ENCODE data around the gene PLEKHA5.
"Not testable (repeated sequence)": the region's sequence is repeated elsewhere in the genome, so short reads cannot be mapped to it uniquely, and the experiment has no call there.

PLEKHA5 gene

DNA sequence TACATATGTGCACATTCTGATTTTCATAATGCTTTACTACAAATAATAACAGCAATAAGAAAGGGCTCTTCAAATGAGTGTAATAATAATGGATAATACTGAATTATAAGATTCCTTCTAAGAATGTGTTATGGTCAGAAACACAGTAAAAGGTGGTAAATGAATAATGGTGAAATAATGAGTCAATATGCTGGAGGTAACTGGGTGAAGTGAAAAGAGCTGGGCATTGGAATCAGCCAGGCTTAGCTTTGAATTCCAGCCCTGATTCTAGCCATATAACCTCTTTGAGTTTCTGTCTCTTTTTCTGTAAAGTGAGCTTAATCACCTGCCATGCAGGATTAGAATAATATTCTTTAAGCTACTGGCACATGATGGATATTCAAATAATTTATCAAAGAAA lies 39.1 kb downstream of the PLEKHA5 start:
- no peak for DNase-seq

DNA sequence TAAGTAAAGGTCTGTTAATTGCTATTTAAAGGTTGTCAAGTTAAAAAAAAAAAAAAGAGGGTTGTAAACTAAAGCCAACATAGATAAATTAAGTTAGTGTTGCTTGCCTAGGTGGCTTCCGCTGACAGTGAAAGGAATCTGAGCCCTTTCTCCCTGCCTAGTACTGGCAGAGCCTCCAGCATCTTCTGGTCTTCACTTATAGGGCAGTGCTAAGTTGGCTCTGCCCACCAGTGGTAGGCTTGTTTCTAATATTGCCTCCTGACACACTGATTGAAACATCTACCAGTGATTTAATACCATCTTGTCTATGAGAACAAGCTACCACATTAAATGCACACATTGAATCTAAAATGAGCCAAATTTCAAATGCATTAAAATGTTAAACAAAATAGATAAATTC lies 39.7 kb downstream of the PLEKHA5 start:
- no peak for DNase-seq

DNA sequence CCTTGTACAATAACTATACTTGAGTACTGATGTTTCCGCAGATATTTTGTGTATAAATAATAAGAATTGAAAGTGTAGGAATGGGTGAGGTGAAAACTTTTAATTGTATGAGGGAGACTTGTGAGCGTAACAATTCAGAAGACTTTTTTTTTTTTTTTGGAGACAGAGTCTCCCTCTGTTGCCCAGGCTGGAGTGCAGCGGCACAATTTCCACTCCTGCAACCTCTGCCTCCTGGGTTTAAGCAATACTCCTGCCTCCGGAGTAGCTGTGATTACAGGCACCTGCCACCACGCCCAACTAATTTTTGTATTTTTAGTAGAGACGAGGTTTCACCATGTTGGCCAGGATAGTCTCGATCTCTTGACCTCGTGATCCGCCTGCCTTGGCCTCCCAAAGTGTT lies 40.8 kb downstream of the PLEKHA5 start:
- DNase-seq: not testable (repeated sequence)

DNA sequence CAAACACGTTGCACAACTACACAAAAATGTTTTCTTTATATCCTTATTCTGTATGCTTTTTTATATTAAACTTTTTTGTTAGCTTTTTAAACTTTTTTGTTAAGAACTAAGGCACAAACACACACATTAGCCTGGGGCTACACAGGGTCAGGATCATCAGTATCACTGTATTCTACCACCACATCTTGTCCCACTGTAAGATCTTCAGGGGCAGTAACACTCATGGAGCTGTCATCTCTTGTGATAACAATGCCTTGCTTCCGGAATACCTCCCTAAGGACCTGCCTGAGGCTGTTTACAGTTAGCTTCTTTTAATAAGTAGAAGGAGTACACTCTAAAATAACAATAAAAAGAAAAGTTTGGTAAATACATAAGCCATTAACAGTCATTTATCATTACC lies 42.2 kb downstream of the PLEKHA5 start:
- no peak for DNase-seq

DNA sequence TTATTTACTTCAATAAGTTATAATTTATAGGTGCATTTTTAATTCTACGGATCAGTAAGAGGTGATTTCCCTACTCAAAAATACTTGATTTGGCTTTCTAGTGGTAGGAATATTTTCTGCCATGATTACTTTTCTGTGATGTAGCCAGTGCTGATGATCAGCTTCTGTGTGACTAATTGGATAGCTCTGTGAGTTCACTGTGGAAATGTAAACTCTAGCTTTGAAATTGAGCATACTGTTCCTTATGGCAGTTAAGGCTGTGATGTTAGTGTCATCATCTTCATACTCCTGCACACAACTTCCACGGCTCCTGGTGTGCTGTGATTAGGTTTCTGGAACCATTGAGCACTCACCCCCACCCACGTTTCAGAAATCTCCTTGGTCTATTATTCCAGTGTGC lies 48.2 kb downstream of the PLEKHA5 start:
- no peak for DNase-seq

DNA sequence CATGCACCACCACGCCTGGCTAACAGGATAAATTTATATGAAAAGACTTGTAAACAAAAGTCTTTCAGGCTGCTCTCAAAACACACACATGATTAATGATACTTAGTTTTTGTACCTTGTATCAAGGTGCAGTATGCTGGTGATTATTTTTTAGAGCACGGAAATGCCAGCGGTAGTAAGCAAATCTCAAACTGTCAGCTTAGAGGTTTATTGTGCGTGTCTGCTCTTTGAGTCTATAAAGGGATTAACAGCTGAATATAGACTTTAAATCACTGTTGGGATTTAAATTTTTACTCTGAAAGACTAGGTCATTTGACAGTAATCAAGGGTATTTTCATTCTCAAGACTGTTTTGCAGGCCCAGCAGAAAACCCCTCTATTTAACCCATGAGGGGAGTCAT lies 50.5 kb downstream of the PLEKHA5 start:
- no peak for DNase-seq

DNA sequence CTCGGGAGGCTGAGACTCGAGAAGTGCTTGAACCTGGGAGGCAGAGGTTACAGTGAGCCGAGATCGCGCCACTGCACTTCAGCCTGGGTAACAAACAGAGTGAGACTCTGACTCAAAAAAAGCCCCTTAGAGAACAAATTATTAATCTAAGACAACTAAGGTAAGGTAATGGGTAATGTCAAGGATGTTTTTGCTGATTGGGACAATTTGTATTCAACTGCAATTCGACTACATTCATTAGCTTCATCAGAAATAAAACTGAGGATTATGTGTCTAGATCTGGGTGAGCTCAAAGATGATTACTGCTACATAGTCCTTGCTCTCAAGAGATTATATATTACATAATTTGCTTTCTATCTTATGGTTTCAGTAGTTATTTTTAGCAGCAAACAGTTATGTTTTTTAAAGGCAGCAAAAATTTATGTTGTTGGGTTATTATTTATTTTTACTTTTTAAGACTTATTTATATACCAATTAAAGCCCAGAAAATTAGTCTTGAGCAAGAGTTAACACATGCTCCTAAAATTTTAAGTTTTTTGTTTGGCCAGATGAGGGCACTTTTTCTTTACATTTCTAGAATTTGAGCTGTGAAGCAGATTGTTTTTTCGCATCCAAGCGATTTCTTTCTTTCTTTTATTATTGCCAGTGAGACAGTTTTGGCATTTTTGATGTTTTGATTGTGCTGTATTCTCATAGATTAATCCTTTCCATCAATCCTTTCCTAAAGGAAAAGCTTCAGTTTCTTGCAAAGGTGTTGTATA lies 52.3 kb downstream of the PLEKHA5 start:
- no peak for DNase-seq

DNA sequence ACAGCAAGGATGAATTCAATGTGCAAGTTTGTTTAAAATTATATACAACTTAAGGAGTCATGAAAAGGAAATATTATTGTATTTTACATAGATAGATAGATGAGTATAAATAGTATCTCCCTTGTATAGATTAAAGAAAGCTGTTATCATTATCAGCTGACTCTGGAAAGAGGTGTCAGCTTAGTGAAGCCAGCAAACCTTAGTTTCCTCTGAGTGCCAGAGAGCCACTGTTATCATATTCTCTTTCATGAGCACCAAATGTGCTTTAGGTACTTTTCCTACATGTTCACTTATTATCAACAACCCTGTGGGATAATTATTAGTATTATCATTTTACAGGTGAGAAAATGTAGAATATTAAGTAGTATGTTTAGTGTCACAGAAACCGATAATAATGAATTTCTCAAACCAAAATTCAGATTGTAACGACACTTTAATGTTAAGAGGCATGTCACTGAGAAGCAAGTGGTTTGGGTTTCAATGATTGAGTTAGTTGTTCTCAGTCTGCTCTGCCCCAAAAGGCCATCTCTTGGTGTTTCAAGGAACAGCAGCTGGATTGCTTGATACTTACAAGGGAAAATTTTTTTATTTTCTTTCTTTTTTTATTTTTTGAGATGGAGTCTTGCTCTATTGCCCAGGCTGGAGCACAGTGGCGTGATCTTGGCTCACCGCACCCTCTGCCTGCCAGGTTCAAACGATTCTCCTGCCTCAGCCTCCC lies 53.7 kb downstream of the PLEKHA5 start:
- no peak for DNase-seq

DNA sequence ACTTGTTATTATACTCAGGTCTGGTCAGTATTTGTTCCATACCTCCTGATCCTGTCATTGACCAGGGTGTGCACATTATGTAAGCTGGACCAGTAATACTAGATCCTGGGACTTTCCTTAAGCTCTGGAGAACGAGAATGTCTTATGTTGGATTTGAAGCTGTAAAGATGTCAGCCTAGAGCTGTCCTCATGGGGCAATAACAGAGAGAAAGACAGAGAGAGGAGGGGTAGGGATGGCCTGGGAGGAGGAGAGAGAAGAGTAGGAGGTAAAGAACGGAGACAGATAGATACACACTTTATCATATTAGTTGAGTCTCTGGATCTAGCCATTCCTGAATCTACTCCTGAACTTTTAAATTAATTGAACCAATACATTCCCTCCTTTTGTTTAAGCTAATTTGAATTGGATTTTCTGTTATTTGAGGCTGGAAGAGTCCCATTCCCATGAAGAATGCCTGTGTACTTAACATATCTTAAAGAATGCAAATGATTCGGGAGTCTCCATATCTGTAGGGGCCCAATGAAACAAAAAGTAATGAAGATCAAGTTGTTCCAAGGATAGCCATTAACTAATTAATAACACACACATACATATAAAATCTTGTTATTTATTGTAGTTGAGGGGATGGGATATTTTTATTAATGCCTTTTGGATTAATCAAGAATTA lies 55.9 kb downstream of the PLEKHA5 start:
- no peak for DNase-seq

DNA sequence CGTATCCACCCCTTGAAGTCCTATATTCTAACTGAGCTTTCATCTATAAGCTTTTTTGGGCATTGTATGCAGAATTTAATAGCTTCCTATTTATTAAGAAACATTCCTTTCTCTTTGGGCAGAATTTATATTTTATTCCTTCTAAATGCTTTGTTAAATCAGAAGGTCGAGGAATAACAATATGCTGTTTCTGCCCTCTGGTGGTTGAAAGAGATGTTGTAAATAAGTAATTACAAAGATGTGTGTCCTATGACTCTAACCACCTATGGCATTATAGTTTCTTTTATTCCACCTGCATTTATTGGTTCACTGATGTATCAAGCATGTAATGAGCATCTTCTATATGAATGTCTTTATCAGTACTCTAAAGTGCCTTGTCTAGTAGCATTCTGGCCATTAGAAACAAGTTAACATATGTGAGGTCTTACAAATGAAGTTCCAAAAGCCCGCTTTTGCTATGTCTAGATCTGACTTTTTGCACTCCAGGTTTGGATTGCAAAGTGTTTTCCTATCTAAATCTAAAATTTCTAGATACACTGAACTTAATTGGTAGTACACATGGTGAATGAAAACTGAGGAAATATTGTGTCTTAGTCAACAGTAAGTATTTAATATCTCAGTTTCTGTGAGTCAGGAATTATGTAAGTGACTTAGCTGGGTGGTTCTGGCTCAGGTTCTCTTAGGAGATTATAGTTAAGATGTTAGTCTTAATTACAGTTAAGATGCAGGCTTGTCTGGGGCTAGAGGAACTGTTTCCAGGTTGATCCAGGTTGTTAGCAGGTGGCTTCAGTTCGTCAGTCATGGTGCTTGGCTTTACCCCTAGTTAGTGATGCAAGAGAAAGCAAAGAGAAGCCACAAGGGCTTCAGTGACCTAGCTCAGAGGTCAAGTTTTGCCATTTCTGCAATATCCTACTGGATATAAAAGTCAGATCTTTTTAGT lies 57.5 kb downstream of the PLEKHA5 start:
- peak; percentile 16 for DNase-seq

DNA sequence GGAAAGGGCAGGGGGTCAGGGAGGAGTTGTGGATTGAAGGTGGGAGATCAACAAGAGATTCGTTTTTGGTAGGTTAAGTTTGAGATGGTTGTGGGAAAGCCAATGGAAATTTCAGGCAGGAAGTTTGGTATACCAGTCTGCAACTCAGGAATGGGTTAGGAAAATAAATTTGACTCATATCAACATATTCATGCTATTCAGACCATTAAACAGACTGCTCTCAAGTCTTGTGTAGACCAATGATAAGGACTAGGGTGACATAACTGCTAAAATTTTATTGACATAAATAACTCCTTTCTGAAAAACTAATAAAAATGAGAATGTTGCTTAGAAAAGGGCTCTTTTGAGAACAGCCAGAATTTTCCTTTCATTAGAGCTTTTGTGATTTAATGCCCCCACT lies 60.0 kb downstream of the PLEKHA5 start:
- DNase-seq: no peak

DNA sequence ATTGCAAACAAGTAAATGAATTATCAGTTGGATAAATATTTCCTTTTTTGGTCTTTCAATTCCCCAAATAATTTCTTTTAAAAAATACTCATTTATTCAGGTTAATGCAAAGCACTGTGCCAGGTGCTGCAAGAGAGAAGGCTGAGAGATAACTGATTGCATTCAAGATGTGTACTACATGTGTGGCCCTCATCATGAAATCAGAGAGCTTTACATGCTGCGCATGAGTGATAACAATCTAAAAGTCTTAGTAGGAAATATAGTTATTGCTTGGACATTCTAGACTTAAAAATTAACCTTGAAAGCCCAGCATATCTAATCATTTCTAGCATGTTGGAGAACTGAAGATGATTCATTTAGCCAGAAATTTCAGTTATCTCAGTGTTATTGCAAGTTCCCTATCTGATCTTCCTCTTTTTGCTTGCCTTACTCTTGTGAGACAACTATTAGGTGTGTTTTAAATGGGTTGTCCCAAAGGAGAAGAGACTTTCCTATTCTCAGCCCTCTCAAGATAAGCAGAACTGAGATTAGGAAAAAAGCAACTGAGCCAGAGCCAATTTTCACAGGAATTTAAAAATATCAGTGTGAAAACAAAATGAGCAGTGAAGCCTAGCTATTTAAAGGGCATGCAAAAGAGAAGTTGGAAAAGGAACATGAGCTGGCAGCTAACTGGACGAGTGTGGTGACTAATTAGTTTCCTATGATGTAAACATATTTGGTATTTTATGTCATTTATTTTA lies 60.9 kb downstream of the PLEKHA5 start:
- no peak for DNase-seq

DNA sequence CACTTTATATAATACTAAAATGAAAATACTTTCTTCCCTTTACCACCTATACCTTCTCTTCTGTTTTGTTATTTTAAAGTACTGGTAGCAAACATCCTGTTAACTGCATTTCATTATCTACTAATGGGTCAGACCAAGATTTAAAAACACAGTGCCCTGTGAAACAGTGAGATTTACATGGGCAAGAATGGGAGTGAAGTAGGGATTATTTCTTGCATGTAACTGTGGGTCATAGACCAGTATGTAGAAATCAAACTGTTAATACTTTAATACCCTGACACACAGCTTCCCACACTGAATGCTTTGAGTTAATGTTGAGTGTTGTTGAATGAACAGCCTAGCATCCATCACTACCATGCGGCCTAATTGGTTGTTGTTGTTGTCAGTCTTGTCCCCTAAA lies 61.6 kb downstream of the PLEKHA5 start:
- DNase-seq: no peak

DNA sequence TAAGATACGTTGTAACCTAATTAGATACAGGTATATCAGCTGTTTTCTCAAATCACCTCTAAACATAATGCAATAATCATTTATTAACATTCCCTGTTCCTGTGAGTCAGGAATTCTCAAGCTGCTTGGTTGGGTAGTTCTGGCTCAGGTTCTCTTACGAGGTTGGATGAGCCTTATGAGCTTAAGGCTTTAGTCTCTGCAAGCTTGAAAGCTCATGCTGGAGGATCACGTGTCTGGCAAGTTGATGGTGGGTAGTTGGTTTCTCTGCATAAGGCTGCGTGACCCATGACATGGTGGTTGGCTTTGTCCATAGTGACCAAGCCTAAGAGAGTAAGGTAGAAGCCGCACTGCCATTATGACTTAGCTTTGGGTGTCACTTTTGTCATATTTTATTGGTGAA lies 62.0 kb downstream of the PLEKHA5 start:
- no peak for DNase-seq

DNA sequence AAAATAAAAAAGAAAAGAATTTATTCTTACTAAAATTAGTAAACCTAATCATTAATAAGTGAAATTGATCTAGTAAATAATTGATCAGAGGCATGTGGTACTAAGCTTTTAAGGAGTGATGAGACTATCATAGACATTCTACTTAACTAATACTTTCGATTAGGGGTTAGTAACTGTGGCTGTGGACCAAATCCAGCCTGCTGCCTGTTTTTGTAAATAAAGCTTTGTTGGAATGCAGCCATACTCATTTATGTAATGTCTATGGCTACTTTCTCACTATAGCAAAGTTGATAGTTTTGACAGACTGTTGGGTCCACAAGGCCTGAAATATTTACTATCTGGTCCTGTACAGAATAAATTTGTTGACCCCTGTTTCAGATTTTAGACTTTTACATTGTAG lies 63.2 kb downstream of the PLEKHA5 start:
- peak; percentile 19 for DNase-seq

DNA sequence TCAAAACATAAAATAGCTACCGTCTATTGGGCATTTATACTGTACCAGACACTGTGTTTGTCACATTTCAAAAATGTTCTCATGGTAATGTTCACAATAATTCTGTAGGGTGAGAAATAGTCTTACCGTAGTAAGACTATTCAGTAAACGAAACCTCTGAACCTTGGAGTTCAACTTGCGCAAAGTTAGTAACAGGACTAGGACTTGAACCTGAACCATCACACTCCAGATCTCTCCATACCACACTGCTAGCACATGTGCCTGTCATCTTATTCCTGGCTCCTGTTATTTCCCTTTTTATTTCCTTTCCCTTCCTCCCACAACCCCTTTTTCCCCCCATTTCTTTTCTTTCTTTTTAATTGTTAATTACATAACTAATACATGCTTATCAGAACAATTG lies 65.4 kb downstream of the PLEKHA5 start:
- DNase-seq: no peak

DNA sequence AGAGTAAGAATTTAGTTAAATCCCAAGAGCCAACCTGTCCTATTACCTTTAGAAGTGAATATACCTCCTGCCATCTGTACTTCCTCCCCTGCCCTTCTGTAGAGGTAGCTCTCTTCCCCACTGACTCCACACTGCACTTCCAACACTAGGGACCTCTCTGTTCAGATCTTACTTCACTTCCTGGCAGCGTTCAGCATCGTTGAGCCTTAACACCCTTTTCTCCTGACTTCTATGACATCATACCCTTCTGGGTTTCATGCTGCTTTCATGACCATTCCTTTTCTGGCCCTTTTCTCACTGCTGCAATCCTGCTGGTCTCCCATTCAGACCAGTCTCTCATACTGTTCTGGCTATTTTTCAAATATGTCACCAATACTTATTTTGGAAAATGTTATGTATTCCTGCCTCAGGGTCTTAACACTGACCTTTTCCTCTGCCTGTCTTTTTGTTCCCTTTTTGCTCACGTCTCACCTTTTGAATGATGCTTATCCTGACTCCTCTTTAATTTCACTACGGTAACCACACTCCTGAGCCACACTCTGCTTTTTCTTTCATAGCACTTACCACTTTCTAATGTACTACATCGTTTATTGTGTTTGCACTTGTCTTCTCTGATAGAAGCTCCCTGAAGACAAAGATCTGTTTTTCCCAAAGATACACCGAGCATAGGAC lies 67.6 kb downstream of the PLEKHA5 start:
- DNase-seq: peak; percentile 26

DNA sequence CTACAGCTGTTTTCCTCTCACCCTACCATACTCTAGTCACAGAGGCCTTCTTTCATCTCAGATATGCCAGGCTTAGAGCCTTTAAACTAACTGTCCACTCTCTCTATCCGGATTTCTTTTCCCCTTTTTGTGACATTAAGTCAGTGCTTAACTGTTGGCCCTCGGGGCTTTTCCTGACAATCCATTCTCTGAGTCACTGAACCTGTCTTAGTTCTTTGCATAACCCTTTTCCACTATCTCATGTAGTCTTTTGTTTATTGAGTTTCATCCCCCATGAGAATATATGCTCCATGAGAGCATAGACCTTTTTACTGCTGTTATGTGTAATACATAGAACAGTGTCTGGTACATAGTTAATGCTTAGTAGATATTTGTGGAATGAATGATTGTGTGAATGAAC lies 68.7 kb downstream of the PLEKHA5 start:
- no peak for DNase-seq

DNA sequence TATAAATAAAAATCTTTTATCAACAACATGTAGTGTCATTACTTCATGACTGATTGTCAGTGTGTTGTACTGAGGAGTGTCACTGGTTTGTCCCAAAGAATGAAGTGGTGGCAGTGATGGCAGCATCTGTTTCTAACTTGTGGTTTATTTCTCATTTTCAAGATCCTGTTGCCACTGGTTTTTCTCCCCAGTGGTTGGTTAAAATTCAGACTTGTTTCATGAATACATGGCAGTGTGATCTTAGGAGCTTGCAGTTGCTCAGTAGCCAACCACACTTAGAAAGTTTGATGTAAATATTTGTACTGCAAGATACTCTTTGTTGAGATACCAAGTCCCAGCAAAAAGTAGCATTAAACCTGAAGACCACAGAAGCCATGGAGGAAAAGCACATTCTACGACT lies 69.8 kb downstream of the PLEKHA5 start:
- no peak for DNase-seq

DNA sequence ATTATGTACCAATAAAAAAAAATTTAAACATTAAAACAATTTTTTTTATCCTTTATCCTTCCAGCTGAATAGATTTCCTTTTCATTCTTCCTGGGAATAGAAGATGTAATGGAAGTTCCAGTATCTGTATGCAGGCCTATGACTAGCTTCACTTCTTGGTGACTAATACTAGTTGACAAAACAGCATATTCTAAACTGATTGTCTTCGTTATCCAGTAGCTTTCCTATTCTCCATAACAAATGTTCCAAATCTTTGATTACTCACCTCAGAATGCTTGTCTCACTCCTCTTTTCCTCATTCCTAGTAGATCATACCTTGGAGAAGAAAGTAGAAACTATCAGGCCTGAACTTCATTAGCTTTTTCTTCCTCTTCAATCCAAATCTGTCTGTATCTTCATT lies 70.7 kb downstream of the PLEKHA5 start:
- no peak for DNase-seq

DNA sequence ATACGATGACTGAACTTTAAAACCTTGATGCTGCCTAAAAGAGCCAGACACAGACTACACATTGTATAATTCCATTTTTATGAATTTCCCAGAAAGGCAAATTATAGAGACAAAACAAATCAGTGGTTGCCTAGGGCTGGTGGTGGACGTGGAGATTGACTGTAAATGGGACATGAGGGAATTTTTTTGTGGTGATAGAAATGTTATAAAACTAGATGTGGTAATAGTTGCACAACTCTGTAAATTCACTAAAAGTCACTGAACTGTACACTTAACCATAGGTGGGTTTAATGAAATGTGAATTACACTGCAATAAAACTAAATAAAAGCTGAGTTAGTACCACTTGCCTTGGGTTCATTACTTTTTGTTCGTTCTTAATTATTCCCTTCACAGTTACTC lies 72.1 kb downstream of the PLEKHA5 start:
- no peak for DNase-seq

DNA sequence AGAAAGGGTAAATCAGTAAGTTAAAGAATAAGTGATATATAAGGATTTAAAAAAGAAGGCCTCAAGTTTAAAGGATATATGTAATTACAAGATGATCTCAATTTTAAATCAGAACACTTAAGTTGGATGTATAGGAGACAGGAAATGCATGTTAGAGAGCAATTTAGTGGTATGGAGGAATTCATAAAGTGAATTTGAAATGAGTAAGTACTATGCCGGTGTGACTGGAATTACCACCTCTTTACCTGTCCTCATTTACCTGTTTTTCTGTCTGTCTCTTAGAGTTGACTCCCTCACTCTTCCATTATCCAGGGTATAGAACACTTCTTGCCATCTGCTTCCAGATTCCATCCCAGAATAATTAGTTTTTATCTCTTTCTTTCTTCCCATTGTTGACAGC lies 73.5 kb downstream of the PLEKHA5 start:
- no peak for DNase-seq
